DMS153 treated with DMSO at 0.1 percent for 48 hours (cell line): ENCODE measurements around the gene CACNB1.
A peak's percentile ranks its signal among the peaks of the same experiment; 100 is the strongest.

Experiments
- DNase-seq: peaks from one replicate; lab custom pipeline; 2025; ENCODE audit not compliant: unreplicated experiment; lab: John Stamatoyannopoulos, UW

Gene CACNB1

DNA sequence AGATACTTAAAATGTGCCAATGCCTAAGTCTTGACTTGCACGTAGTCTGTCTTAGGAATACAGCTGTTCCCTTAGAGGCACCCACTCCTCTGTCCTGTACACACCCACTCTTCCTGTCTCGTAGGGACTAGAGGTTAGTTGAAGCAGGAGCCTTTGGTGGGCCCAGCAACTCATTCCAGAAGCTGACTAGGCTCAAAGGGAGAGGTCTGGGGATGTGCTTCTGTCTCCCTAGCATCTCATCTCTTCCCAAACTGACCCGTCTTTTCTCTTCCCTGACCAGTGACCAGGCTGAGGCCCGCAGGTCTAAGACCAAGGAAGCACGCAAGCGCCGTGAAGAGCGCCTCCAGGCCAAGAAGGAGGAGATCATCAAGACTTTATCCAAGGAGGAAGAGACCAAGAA is 6.8 kb upstream of the CACNB1 start:
- no peak for DNase-seq

DNA sequence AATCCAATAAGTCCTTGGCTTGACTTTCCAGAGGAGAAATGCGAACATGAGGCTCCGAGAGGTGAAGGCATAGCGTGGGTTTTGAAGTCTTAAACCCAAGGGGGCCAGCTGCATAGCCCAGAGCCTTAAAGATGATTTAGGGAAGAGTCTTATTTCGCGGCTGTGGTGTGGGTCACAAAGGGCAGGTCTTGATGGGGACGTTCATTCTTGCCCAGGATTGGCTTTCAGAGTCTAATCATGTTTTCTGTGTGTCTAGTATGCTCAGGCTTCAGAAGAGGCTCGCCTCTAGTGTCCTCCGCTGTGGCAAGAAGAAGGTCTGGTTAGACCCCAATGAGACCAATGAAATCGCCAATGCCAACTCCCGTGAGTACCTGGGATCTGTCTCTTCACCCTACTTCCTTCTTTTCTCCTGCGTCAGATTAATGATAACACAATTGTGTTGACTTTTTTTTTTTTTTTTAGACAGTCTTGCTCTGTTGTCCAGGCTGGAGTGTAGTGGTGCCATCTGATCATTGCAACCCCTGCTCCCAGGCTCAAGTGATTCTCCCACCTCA is 3.6 kb upstream of the CACNB1 start:
- DNase-seq: no peak

DNA sequence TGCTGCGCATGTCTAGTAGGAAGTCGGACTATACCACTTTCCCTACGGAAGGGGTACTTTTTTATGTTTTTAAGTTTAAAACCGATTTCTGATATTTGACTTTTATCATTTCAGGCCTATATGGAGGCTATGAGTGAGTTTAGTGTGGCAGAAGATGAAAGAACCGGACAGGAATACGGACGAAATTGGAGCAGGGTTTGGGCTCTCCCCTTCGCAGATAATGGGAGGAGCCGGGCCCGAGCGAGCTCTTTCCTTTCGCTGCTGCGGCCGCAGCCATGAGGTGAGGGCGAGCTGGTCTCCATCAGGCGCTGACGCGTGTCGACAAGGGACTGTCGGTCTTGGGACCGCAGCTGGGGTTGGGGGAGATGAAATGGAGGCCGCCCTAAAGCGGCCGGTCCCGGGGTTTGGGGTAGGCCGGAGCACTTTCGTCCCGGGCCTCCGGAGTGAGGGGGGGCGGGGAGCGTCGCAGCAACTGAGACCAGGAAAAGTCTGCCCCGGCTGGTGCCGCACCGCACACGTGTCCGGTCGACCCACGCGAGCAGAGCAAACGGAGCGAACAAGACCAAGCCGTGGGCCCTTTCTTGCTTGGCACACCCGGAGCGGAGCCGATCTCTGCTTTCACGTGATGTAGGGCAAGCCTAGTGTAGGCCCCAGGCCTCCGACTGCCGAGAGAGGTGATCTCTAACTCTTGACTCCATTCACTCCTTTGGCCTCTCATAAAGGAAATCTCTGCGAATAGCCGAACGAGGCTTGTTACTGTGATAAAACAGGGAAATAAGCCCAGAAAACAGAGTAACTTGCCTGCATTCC is 2.8 kb upstream of the CACNB1 start, which contains the start of gene RPL19:
Gene RPL19 (plus strand): TSS at position 214 of the 810 bp plus-strand sequence. CDS start 62 bp downstream, at position 276.
- peak; percentile 83 for DNase-seq

DNA sequence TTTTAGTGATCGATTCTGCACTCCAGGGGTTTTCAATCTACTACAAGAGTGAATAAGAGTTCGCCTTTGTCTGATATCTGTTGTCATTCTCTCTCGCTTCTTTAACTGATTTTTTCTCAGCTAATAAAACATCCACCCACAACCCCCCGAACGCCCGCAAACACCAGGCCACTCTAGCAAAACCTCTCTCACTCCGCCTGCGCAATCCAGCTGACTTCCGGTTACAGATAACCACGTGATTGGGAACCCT is 2.3 kb upstream of the CACNB1 start:
- no peak for DNase-seq

DNA sequence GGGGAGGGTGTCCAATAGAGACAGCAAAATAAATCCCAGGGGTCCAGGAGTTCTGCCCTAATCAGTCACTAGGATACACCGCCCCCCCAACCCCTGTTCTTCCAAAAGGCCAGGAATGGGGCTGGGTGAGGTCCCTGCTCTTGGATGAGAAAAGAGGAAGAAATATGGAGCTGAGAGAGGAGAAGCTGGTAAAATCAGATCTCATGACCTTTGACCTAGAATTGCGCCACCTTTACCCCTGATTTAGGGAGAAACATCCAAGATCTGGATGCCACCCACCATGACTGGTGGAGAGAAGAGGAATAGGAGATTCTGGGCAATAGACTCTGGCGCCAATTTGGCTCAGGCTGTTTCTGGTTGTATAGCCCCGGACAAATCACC is 707 bp upstream of the CACNB1 start:
- no peak for DNase-seq

DNA sequence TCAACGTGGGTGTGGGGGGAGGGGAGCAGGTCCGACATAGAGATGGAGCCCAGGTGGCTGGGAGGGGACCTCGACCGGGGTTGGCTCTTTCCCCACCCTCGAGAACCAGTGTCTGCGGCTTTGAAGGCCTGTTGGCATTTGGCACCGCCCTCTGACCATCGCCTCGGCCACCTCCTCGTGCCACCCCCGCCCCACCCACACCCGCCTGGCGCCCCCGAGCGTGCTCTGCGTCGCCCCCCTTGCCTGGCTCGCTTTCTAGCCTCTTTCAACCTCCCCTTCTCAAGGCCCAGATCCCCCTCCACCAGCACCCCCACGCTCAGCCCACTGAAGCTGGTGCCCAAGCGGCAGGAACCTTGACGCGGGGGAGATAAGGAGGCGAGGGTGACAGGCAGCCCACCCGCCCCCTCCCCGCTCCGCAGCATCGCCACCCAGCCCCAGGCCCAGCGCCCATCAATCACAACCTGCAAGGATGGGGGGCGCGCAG is 619 bp downstream of the CACNB1 start:
- no peak for DNase-seq

DNA sequence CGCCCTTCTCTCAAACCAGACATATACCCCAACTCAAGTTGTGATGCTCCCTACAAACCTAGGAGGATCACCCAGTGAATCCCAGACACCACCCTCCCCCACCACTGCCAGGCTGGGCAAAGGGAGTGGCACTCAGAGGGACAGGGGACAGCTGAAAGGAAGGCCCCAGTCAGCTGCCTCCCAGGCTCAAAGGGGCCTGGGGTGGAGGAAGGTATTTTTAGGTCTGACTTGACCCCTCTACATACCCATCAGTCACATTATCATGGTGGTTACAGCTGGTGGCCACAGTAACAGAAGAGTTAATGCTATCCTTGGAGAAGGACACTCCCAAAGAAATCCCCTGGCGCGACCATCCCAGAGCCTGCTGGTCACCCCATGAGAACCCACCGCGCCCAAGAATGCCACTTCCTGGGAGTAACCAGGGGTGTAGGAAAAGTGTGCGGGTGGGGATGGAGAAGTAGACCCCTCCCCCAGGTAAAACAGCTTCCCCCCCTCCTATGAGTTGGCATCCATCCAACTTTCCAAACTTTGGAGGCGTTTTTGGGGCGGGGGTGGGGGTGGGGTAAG is 1.1 kb downstream of the CACNB1 start:
- no peak for DNase-seq

DNA sequence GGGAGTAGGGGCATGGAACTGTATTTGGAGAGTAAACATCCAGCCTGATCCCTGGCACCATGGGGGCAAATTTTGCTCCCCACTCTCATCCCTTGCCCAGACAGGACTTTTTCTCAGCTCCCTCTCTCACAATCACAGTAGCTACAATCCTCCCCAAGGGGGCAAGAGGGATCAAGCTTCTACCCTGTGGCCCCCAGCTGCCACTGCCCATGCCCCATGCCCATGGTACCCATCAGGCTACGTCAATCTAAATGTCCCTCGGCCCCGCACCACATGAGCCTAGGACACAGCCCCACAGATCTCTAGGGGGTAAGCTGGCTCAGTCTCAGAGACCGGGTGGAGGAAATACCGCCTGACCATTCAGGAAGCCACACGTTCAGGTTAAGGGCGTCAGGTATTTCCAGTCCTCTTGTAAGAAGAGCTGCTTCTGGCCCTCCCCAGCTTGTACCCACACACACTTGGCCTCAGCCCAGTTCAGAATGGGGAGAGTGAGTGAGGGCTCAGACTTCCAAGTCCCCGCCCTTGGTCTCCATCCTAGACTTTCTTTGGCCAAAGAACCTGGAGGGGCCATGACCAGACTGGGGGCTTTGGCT is 1.8 kb downstream of the CACNB1 start:
- no peak for DNase-seq

DNA sequence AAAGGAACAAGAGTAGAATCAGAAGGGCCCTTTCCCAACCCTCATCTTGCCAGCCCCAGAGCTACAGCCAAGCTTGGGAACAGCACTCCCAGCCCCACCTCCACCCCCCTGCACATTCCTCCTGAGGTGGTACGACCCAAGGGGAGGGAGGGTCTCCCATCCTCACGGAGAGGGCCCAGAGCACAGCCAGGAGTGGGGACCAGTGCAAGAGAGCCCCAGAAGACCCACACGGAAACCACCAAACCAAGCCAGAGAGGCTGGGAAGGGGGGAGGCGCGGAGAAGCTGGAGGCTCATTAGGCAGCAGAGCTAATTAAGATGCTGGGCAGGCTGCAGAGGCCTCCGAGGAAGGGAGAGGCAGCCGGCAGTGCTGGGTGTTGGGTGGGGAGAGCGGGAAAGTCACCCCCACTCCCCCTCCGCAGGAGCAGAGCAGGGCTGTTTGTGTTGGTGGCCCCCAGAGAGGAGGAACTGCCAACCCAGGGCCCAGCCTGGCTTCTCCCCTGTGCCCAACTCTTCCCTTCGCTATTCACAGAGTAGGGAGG is 2.4 kb downstream of the CACNB1 start:
- no peak for DNase-seq

DNA sequence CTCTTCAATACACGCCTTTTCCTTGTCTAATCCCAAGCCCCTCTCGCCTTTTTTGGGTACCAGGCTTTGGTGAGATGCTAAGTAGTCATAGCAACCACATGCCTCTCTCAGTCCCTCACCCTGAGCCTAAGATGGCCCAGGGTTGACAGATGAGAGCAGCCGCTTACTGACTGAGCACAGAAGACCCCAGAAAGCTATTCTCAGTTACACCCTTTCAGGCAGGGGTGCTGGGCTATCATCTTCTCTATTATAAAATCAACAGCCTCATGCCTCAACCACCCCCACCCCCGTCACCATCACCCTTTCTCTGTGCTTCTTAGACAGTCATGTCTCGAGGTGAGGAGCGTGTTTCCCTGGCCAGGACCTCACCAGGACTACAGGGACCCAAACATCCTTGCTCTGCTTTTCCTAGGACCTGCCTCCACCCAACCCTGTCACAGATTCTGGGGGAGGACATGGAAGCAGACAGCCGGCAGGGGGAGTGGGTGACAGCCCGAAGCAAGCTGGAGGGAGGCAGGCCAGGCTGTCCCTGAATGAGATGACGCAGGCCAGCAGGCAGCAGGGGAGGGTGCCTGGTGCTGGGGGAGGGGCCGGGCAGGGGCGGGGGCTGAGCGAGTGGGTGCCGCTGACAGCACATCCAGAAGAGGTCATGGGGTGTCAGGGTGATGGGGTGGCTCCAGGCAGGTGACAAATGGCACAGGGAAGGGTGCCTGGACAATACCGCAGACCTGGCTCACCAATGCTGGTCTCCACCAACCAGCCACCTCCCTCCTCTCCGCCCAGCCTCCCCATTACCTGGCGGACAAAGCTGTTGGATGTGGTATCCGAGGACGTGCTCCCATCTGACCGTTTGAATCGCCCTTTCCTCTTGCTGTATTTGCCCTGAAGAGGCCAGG is 3.1 kb downstream of the CACNB1 start:
- DNase-seq: no peak

DNA sequence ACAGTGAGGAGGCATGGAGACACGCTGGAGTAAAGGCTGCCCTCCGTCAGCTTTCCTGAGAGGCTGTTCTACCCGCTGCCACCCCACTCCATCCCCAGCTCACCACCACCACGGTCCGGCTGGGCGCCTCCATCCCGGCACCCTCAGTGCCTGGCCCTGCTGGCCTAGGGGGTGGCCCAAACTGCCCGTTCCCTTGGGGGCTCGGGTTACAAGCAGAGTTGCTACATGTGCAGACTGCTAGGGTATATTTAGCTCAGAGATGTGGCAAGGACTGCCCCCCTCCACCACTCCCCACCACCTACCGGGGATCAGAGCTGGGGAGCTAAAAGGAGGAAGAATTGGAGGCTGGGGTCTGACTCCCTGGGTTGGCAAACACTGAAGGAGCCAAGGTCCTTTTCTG is 4.1 kb downstream of the CACNB1 start:
- no peak for DNase-seq

DNA sequence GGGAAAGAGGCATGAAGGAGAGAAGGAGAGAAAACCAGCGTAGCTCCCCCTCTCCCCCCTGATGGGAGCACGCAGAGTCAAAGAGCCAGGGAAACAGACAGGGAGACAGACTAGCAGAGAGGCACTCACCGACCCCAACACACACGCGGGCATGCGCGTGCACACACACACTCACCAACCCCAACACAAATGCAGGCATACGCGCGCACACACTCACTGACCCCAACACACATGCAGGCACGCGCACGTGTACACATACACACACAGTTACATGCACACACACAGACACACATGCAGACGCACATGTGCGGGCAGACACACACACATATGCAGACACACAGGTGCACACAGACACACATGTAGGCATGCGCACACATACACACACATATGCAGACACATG is 4.6 kb downstream of the CACNB1 start:
- no peak for DNase-seq

DNA sequence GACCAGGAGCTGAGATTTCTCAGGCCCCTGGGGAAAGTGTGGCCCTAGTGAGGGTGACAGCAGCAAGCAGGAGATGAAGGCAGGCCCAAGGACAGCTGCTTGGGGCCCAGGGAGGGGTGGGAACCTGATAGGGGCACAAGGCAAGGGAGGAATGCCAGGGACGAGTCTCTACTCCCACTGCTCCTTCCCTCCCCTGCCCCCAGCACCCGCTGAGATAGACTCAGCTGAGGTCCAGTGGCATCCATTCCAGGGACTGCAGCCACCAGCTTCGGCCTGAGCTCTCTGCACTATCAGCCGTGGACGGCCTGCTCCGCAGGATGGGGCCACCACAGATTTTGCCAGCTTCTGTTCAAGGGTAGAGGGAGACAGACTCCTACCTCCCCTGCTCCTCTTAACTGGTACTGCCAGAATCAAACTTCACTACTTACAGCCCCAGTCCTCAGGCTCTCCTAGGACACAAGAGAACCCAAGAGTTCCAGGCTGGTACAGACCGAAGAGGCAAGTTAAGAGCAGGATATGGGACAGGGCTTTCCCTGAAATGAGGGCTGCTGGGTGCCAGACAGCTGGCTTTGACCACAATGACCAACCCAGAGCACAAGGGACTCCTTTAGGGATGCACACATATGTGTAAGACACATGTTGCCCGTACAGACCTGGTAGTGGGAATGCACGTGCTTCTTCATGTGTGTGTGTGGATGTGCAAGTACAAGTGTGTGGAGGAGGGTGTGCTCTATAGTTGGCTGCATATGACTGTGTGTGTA is 5.5 kb downstream of the CACNB1 start:
- no peak for DNase-seq

DNA sequence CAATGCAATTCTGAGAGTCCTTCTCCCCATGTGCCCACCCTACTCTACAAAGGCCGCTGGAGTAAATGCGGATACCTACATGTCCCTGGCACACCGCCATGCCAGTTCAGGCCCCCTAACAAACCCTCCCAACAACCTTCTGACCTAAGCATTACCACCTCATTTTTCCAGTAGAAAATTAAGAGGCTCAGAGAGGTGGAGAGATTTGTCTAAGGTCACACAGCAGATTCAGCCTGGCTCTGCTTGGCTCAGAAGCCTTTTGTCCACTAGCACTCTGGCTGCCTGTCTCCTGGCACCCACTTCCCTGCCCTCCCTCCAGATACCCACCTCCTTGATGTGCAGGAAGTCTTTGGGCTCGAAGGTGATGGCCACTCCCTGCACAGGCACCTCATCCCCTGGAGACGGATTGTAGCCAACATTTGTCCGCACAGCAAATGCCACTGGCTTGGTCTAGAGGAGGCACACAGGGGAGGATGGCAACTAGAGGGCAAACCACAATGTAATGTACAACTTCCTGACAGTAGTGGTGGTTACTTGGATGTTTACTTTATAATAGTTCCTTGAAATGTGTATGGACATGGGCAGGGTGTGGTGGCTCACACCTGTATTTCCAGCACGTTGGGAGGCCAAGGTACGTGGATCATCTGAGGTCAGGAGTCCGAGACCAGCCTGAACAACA is 10.2 kb downstream of the CACNB1 start:
- DNase-seq: no peak

DNA sequence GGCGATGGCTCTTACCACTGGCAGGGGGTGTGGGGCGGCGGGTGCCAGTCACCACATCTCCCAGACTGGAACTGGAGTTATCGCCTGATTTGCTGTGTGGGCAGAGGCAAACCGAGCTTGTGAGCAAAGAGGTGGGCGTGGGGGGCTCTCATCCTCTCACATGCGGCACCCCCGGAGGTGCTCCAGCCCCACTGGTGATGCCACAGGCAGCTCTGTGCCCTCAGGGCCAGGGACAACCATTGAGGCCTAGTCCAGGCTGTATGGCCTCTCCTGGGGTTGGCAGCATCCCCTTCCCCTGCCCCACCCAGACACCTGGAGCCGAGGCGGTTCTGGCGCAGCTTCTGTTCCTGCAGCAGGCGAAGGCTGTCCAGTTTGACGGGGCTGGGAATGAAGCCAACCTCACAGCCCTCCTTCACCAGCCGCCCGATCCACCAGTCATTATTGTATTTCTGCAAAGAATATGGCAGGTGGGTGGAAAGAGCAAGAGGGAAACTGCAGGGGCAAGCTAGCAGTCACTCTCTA is 10.9 kb downstream of the CACNB1 start:
- no peak for DNase-seq

DNA sequence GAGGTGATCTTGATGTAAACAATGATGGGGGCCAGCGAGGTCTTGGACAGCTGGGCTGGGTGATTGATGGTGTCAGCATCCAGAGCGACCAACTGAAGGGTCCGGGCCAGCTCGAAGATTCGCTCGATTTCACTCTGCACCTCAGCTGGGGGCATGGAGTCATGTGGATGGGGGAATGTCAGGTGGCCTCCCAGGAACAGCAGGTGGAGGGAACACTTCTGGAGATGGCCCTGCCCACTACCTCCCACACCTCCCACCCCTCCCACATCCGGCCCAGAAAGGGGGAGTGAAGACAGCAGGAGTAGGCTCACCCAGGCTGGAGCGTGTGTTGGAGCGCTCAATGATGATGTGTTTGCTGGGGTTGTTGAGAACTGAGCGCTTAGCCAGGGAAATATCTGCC is 13.7 kb downstream of the CACNB1 start:
- DNase-seq: no peak

DNA sequence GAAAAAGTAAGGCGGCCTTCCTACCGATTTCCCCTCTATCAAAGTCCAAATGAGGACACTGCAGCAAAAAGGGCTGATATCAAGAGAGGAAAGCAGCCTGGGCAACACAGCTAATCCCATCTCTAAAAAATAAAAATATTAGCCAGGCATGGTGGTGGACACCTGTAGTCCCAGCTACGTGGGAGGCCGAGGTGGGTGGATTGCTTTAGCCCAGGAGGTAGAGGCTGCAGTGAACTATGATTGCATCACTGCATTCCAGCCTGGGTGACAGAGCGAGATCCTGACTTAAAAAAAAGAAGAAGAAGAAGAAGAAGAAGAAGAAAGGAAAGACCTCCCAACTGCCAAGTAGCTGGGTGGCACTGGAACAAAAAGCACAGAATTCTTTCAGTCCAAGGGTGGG is 14.4 kb downstream of the CACNB1 start:
- DNase-seq: no peak

DNA sequence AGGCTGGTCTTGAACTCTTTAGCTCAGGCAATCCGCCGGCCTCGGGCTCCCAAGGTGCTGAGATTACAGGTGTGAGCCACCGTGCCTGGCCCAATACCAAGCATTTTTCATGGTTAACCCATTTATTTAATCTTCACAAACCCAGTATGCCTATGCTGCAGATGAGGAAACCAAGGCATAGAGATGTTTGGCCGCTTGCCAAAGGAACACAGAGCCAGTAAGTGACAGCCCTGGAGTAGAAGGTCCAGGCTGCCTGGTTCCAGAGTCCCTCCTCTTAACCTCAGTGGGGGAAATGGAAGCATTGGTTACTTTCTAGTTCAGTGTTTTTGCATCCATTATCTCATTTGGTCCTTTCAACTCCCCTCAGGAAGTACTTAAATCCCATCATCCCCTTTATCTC is 16.2 kb downstream of the CACNB1 start:
- DNase-seq: no peak

DNA sequence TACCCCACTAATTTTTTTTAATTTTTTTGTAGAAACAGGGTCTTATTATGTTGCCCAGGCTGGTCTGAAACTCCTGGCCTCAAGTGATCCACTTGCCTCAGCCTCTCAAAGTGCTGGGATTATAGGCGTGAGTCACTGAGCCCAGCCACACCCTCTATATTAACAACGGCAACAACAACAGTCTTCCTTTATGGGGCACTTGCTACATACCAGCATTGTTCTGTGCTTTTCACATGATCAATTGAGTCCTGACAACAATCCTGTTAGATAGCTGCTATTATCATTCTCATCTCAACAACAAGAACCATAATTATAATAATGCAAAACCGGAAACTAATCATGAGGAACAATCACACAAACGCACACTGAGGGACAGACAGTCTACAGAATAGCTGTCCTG is 18.9 kb downstream of the CACNB1 start:
- DNase-seq: no peak

DNA sequence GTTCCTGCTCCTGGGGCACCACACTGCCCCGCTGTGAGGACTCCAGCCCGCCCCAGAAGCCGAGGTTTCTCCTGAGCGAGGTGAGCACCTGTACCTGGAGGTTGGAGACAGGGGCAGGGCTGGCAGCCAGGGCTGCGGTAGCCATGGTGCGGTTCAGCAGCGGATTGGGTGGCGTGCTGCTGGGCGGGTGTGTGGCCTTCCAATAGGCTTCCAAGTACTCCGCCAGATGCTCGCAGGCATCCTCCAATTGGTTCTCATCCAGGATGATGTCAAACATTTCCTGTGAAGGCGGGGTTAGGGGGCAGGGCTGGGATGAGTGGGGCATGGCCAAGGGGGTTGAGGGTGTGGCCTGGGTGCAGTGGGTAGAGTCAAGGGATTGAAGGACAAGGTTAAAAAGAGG is 20.2 kb downstream of the CACNB1 start:
- no peak for DNase-seq
